Fibroblast of villous mesenchyme (primary cell): Measurements from ENCODE around the gene KIR3DL2. TPM values are rescaled to one million over a fixed set of nuclear protein-coding genes. Genes with fewer than 3 reads are reported as not detected.
"Not testable (repeated sequence)": the region's sequence is repeated elsewhere in the genome, so short reads cannot be mapped to it uniquely, and the experiment has no call there.

Experiments used
- DNase-seq: peaks from one replicate; pipeline ENCODE4 v3.0.0-alpha.2; 2010; ENCODE audit warnings: low read depth
- H3K4me3 ChIP-seq: 2 replicates; pipeline ENCODE4 v1.5.1; 2011; ENCODE audit warnings: low read depth, mild to moderate bottlenecking, low read length
- CTCF ChIP-seq: IDR thresholded peaks from 2 replicates; pipeline ENCODE4 v1.5.1; 2012; ENCODE audit warnings: low read depth, mild to moderate bottlenecking, low read length; ENCODE audit not compliant: insufficient read depth
- total RNA-seq: library from RNA; depleted of rRNA; stranded (reverse); fragments of >200 nt; gene quantifications from 2 replicates; pipeline ENCODE4 v1.2.3, GENCODE V29; 2012

Gene KIR3DL2
- total RNA-seq, 1 donor: not detected

DNA sequence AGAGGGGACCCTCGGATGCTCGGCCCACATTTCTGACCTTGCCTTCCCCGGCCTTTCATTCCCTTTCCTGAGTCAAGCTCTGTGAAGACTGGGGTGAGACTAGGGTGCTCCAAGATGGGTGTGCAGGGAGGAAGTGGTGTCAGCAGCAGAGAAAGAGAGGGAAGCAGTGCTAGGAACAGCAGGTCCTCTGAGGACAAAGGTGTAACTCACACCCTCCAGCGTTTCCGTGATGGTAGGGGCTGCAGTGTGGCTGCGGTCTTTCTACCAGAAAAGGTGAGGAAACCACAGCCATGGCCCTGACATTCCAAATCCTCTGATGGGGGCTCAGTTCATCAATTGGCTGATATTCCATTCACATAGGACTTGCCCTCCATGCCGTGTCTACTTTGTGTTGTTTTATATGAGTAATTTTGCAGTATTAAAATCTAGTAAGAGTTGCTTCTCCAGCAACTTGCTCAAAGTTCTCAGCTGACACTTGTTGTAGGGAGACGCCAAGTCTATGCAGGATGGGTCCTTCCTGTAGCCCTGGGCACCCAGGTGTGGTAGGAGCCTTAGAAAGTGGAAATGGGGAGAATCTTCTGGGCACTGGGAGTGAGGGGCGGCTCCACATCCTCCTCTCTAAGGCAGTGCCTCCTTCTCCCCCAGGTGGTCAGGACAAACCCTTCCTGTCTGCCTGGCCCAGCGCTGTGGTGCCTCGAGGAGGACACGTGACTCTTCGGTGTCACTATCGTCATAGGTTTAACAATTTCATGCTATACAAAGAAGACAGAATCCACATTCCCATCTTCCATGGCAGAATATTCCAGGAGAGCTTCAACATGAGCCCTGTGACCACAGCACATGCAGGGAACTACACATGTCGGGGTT is 32.3 kb upstream of the KIR3DL2 start:
- no peak for TF ChIP-seq CTCF

GRCh38 chr19:54824416-54824815 is 25.8 kb upstream of the KIR3DL2 start:
- not testable (repeated sequence) for H3K4me3 ChIP-seq, DNase-seq

More for the DNA sequence above, 32.3 kb upstream of the KIR3DL2 start:
- H3K4me3 ChIP-seq: no peak overlapping the region
- no peak for DNase-seq

DNA sequence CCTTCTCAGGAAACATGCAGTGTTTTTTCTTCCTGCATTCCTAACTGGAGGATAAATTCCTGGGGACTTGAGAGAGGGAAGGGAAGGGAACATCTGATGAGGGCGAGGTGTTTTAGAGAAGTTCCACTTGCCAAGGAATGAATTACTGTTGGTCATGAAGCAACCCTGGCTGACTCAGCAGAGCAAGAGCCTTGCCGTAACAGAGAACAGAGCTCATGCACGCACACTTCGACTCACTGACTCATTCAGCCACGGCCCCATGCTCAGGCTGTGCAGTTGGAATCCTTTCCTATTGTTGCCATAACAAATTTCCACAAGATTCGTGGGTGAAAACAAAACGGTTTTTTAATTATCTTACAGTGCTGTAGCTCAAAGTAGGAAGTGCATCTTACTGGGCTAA is 24.9 kb upstream of the KIR3DL2 start:
- DNase-seq, H3K4me3 ChIP-seq: not testable (repeated sequence)

DNA sequence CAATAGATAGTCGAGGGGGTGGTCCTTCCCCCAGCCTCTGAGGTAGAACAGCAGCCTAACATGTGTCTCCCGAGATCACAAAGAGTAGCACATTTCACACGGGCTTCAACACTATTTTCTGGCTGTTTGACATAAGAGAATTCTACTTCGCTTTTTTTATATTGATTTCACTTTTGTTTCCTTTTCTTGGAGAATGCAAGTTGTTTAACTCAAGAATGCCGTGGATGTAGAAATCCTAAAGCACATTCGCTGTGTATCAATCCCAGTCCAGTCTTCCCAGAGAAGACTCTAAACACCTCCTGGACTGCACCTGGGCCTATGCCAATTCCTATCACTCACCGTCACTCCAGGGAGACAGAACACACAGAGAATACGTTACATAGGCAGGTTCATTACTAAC is 22.2 kb upstream of the KIR3DL2 start:
- not testable (repeated sequence) for DNase-seq, H3K4me3 ChIP-seq

- DNase-seq, H3K4me3 ChIP-seq: not testable (repeated sequence)
Observed at GRCh38 chr19:54832496-54832895, 17.7 kb upstream of the KIR3DL2 start, which contains the start of gene KIR2DS4. Gene KIR2DS4 (plus strand): TSS chr19:54832676.

DNA sequence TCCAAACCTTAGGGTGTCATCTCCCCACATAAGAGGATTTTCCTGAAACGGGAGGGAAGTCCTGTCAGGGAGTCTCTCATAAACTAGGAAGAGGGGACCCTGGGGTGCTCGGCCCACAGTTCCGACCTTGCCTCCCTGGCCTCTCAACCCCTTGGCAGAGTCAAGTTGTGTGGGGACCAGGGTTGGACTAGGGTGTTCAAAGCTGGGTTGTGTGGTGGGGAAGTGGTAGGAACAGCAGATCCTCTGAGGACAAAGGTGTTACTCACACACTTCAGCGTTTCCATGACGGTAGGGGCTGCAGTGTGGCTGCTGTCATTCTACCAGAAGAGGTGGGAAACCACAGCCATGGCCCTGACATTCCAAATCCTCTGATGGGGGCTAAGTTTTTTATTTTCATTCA is 15.1 kb upstream of the KIR3DL2 start:
- DNase-seq, H3K4me3 ChIP-seq: not testable (repeated sequence)

DNA sequence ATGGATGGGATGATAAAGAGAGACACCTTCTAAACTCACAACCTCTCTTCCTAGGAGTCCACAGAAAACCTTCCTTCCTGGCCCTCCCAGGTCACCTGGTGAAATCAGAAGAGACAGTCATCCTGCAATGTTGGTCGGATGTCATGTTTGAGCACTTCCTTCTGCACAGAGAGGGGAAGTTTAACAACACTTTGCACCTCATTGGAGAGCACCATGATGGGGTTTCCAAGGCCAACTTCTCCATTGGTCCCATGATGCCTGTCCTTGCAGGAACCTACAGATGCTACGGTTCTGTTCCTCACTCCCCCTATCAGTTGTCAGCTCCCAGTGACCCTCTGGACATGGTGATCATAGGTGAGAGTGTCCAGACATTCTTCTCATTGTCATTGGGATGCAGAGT is 12.7 kb upstream of the KIR3DL2 start:
- not testable (repeated sequence) for H3K4me3 ChIP-seq, DNase-seq

DNA sequence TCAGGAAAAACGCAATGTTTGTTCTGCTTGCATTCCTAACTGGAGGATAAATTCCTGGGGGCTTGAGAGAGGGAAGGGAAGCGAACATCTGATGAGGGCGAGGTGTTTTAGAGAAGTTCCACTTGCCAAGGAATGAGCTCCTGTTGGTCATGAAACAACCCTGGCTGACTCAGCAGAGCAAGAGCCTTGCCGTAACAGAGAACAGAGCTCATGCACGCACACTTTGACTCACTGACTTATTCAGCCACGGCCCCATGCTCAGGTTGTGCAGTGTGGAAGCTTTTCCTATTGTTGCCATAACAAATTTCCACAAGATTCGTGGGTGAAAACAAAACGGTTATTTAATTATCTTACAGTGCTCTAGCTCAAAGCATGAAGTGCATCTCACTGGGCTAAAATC is 7.1 kb upstream of the KIR3DL2 start:
- not testable (repeated sequence) for H3K4me3 ChIP-seq, DNase-seq

- no peak overlapping the region for H3K4me3 ChIP-seq
- no peak for TF ChIP-seq CTCF
- DNase-seq: no peak
Observed at GRCh38 chr19:54850930-54851329, 687 bp downstream of the KIR3DL2 start.

DNA sequence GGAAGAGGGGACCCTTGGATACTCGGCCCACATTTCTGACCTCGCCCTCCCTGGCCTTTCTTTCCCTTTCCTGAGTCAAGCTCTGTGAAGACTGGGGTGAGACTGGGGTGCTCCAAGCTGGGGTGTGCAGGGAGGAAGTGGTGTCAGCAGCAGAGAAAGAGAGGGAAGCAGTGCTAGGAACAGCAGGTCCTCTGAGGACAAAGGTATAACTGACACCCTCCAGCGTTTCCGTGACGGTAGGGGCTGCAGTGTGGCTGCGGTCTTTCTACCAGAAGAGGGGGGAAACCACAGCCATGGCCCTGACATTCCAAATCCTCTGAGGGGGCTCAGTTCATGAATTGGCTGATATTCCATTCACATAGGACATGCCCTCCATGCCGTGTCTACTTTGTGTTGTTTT is 1.1 kb downstream of the KIR3DL2 start:
- no peak for DNase-seq
- H3K4me3 ChIP-seq: no peak overlapping the region
- TF ChIP-seq CTCF: no peak

DNA sequence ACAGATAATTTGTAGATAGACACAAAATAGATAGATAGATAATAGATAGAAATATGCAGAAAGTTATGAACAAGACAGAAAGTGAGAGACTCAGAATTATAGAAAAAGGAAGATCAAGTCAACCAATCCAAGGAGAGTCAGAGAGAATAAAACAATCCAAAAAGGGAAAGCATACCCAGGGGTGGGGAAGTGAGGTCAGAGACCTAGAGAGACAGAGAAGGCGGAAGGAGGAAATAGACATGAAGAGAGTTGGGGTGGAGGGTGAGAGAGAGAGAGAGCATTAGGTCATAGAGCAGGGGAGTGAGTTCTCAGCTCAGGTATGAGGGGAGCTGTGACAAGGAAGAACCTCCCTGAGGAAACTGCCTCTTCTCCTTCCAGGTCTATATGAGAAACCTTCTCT is 5.0 kb downstream of the KIR3DL2 start:
- DNase-seq, H3K4me3 ChIP-seq: not testable (repeated sequence)

- not testable (repeated sequence) for DNase-seq, H3K4me3 ChIP-seq
Observed at GRCh38 chr19:54858476-54858875, 8.2 kb downstream of the KIR3DL2 start.

GRCh38 chr19:54859421-54859820 is 9.2 kb downstream of the KIR3DL2 start:
- DNase-seq, H3K4me3 ChIP-seq: not testable (repeated sequence)

DNA sequence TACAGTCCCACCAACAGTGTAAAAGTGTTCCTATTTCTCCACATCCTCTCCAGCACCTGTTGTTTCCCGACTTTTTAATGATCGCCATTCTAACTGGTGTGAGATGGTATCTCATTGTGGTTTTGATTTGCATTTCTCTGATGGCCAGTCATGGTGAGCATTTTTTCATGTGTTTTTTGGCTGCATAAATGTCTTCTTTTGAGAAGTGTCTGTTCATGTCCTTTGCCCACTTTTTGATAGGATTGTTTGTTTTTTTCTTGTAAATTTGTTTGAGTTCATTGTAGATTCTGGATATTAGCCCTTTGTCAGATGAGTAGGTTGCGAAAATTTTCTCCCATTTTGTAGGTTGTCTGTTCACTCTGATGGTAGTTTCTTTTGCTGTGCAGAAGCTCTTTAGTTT is 13.2 kb downstream of the KIR3DL2 start:
- DNase-seq, H3K4me3 ChIP-seq: not testable (repeated sequence)
